H1 (cell line): ENCODE data around the gene PCAT7. TPM values are rescaled to one million over a fixed set of nuclear protein-coding genes. Genes with fewer than 3 reads are reported as not detected.

Experiments
- CREB1 ChIP-seq: IDR thresholded peaks from 2 replicates; pipeline ENCODE4 v1.6.1; 2012; ENCODE audit warnings: inconsistent platforms
- EGR1 ChIP-seq: IDR thresholded peaks from 2 replicates; pipeline ENCODE4 v1.6.1; 2011; ENCODE audit warnings: low read depth, low read length, borderline replicate concordance
- GTF2F1 ChIP-seq: IDR thresholded peaks from 2 replicates; pipeline ENCODE4 v1.6.1; 2012; ENCODE audit warnings: low read depth, low read length, improper control_type of control experiment, borderline replicate concordance
- JUND ChIP-seq: IDR thresholded peaks from 2 replicates; pipeline ENCODE4 v1.6.1; 2011; ENCODE audit warnings: mild to moderate bottlenecking, improper control_type of control experiment, low read length
- KDM1A ChIP-seq: fragments of 200-600, 300-600 bp; sonication (generic); IDR thresholded peaks from 2 replicates; pipeline ENCODE4 v1.7.1; 2016; ENCODE audit warnings: mild to moderate bottlenecking, low read length, borderline replicate concordance
- KDM4A ChIP-seq: IDR thresholded peaks from one replicate; pipeline ENCODE4 v1.7.1; 2012; ENCODE audit warnings: low read depth, mild to moderate bottlenecking, moderate library complexity, low read length, inconsistent platforms; ENCODE audit not compliant: severe bottlenecking
- POLR2AphosphoS5 ChIP-seq: IDR thresholded peaks from 2 replicates; pipeline ENCODE4 v1.6.1; 2011; ENCODE audit warnings: low read depth, low read length
- RNF2 ChIP-seq: fragments of 200-900, 300-1000 bp; sonication (generic); IDR thresholded peaks from 2 replicates; pipeline ENCODE4 v1.7.1; 2016; ENCODE audit warnings: borderline replicate concordance, low read depth, mild to moderate bottlenecking, antibody characterized with exemption, low read length; ENCODE audit not compliant: poor library complexity, severe bottlenecking; ENCODE audit errors: missing control alignments
- SIN3A ChIP-seq, 2 experiments: IDR thresholded peaks in 1 of 2; conservative IDR thresholded peaks in 1 of 2; 2 replicates each; pipeline ENCODE4 v1.6.1; 2011 to 2012; ENCODE audit warnings: low read length in 2 of 2, improper control_type of control experiment in 1 of 2, low read depth in 1 of 2, mild to moderate bottlenecking in 1 of 2
- SIX5 ChIP-seq: IDR thresholded peaks from 2 replicates; pipeline ENCODE4 v1.6.1; 2011; ENCODE audit warnings: mild to moderate bottlenecking, low read depth, low read length
- SP1 ChIP-seq: IDR thresholded peaks from 2 replicates; pipeline ENCODE4 v1.6.1; 2011; ENCODE audit warnings: low read depth, low read length
- SUZ12 ChIP-seq: fragments of 200-600 bp; sonication (generic); IDR thresholded peaks from 2 replicates; pipeline ENCODE4 v1.6.1; 2012; ENCODE audit warnings: mild to moderate bottlenecking, inconsistent platforms, low read length, moderate library complexity, mixed read lengths
- TBP ChIP-seq: IDR thresholded peaks from 2 replicates; pipeline ENCODE4 v1.6.1; 2011; ENCODE audit warnings: low read depth, low read length, improper control_type of control experiment
- TCF12 ChIP-seq: IDR thresholded peaks from 2 replicates; pipeline ENCODE4 v1.6.1; 2011; ENCODE audit warnings: low read depth, mild to moderate bottlenecking, low read length
- polyA plus RNA-seq, 7 experiments: library from polyadenylated mRNA; depleted of rRNA in 3 of 7; stranded (reverse) in 5 of 7; unstranded in 2 of 7; fragments of >200 nt in 5 of 7; fragments of 200-250 nt in 2 of 7; gene quantifications; 1 replicate in 5 of 7; 2 replicates in 1 of 7; 4 replicates in 1 of 7; pipeline versions ENCODE4 v1.2.1 to v1.2.3, GENCODE V29; 2011 to 2013; ENCODE audit warnings: missing spikeins in 2 of 7, mixed read lengths in 2 of 7
- total RNA-seq: library from RNA; stranded (reverse); fragmentation: NEBNext Ultra II Directional; extraction: Animal tissue kit (Norgen Biotek cat#: 25700); gene quantifications from 2 replicates; pipeline ENCODE4 v1.2.1, GENCODE V29; 2021

Gene PCAT7
- total and polyA plus RNA-seq, 2 of the 8 experiments (the other 6 are each of a cell fraction or from before 2014, with no cell fraction given) = 3.2 to 4.1 TPM

GRCh38 chr9:94554439-94555331, at the start of gene PCAT7 (continued):
- TF ChIP-seq TCF12 (no peak), KDM4A (peak; percentile 65), SUZ12 (no peak), RNF2 (no peak), TBP (peak; percentile 94), SIN3A (conservative IDR thresholded peaks at IDR 0.05 in 1 of 2, IDR thresholded peaks at IDR 0.05 in 1 of 2; ENCODE audit: low read depth in 1 of 2, low read length in 2 of 2) (0 out of 4 replicates have a peak, but pooled peaks of 1 of the 2 experiments have one; percentile 21), EGR1 (no peak), SIX5 (no peak), JUND (no peak), CREB1 (peak; percentile 68), SP1 (peak; percentile 95), GTF2F1 (no peak; the same call in 1 of the 2 replicates), POLR2AphosphoS5 (peak; percentile 94), KDM1A (no peak)
